Measurements from ENCODE around the gene DGKB.

The DGKB gene

DNA sequence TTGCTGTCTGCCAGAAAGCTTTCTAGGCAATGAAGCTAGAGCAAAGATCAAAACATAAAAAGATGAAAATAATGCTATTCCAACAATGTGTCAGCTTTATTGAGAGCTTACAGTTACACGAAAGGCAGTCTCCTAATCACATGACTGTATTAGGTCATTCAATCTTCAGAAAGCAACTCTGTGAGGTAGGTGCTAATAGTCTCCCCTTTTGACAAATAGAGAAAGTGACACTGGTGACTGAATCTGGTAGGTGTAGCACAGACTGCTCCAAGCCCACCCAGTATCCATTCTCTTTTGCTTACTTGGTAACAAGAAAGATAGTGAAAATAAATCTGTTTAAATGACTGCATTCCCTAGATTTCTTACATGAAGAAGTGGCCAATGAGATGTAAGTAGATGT, 58.8 kb downstream of the DGKB start:
- H3K4me1 Mint-ChIP-seq (ENCODE audit: low read depth) = no peaks in the 10 kb centered on the region
- no peak overlapping the region for H3K27ac Mint-ChIP-seq
- peaks cover 7% of the 10 kb centered on the region for H3K9me3 Mint-ChIP-seq (ENCODE audit: low read depth)
- no peaks in the 10 kb centered on the region for H3K36me3 Mint-ChIP-seq
- H3K27me3 Mint-ChIP-seq = no peaks in the 10 kb centered on the region
- no peak overlapping the region for H3K4me3 Mint-ChIP-seq

DNA sequence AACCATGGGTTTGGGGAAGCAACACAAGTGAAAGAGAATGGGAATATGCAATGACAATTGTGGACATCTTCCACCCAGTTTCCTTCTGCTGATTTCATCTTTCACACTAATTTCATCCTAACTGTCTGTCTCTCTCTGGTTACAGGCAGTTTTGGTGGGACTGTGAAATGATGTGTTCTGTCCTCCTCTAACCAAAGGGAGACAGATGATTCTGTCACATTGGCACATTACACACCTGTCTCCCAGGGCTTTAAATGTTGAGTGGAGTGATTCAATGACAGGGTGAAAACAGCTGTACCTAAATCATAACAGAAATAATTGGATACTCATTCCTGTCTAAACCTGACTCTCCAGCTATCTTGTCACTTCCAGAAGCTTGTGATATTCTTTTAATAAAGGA, 60.0 kb downstream of the DGKB start:
- Mint-ChIP-seq H3K4me1 (ENCODE audit: low read depth) (no peaks in the 10 kb centered on the region), H3K36me3 (no peaks in the 10 kb centered on the region), H3K27me3 (no peaks in the 10 kb centered on the region), H3K4me3 (no peak overlapping the region), H3K9me3 (ENCODE audit: low read depth) (peaks cover 7% of the 10 kb centered on the region), H3K27ac (no peak overlapping the region)

DNA sequence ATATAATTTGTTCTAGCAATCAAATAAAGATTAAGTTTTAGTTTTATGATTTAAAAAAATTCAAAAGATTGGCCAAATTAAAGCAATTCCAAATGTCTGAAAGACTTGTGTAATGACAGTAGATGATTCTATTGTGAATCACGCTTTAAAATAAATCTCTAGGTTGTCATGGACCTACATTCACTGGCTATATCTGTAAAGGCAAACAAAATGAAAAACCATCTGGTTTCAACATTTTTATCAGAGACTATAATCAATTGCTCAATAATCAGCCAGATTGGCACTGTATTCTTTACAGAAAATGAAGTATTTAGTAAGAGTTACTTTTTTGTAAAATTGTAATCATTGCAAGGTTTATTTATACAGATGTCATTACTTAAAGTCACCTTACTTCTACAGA, 60.7 kb downstream of the DGKB start:
- no peaks in the 10 kb centered on the region for H3K4me1 Mint-ChIP-seq (ENCODE audit: low read depth)
- no peak overlapping the region for H3K27ac Mint-ChIP-seq
- H3K27me3 Mint-ChIP-seq = no peaks in the 10 kb centered on the region
- no peaks in the 10 kb centered on the region for H3K36me3 Mint-ChIP-seq
- H3K4me3 Mint-ChIP-seq = no peak overlapping the region
- peaks cover 7% of the 10 kb centered on the region for H3K9me3 Mint-ChIP-seq (ENCODE audit: low read depth)

DNA sequence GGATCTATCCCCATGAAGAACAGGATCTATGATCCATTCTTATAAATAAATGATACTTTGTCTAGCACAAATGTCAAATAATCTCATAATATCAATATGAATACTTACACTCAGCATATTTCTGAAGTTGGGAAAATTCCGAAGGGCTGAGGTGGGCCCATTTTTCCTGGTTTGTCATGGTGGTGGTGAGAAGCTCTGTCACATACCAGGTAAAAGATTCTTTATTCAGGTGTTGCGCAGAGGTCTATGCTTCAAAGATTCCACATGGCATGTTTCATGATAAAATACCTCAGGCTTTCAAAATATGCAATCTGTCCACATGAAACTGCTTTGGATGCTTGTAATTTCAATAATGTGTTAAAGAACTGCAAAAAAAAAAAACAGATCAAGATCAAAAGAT, 61.5 kb downstream of the DGKB start:
- Mint-ChIP-seq H3K9me3 (ENCODE audit: low read depth) (peaks cover 7% of the 10 kb centered on the region), H3K27me3 (no peaks in the 10 kb centered on the region), H3K27ac (no peak overlapping the region), H3K4me3 (no peak overlapping the region), H3K36me3 (no peaks in the 10 kb centered on the region), H3K4me1 (ENCODE audit: low read depth) (no peaks in the 10 kb centered on the region)

DNA sequence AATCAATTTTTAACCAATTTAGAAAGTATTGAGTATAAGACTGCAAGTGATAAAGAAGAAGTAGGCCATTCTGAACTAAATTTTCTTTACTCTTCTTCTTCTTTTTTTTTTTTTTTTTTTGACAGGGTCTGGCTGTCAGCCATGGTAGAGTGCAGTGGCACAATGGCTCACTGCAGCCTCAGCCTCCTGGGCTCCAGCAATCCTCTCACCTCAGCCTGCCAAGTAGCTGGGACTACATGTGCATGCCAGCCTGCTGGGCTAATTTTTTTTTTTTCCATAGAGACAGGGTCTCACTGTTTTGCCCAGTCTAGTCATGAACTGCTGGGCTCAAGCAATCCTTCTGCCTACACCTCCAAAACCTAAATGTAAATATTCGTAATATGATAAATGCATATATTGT, 63.2 kb downstream of the DGKB start:
- Mint-ChIP-seq H3K27me3 (no peaks in the 10 kb centered on the region), H3K9me3 (ENCODE audit: low read depth) (peaks cover 7% of the 10 kb centered on the region), H3K4me1 (ENCODE audit: low read depth) (no peaks in the 10 kb centered on the region), H3K4me3 (no peak overlapping the region), H3K36me3 (no peaks in the 10 kb centered on the region), H3K27ac (no peak overlapping the region)

DNA sequence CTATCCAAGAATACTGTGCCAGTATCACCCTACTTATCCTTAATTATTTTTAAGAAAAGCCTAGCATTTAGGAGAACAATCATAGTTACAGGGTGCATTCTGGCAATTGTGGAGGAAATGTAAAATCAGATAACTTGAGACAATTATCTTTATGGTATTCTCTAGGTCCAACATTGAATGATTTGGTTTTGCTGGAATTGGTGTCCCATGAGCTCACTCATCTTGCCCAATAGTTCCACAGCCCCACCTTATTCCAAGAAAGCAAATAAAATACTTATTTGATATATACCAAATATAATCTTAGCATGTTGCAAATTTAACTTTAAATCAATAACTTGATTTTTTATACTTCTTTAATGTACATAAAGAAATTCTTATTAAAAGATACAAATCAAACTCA, 65.3 kb downstream of the DGKB start:
- Mint-ChIP-seq H3K27ac (no peak overlapping the region), H3K9me3 (ENCODE audit: low read depth) (peaks cover 9% of the 10 kb centered on the region), H3K4me3 (no peak overlapping the region), H3K4me1 (ENCODE audit: low read depth) (no peaks in the 10 kb centered on the region), H3K36me3 (no peaks in the 10 kb centered on the region), H3K27me3 (no peaks in the 10 kb centered on the region)

DNA sequence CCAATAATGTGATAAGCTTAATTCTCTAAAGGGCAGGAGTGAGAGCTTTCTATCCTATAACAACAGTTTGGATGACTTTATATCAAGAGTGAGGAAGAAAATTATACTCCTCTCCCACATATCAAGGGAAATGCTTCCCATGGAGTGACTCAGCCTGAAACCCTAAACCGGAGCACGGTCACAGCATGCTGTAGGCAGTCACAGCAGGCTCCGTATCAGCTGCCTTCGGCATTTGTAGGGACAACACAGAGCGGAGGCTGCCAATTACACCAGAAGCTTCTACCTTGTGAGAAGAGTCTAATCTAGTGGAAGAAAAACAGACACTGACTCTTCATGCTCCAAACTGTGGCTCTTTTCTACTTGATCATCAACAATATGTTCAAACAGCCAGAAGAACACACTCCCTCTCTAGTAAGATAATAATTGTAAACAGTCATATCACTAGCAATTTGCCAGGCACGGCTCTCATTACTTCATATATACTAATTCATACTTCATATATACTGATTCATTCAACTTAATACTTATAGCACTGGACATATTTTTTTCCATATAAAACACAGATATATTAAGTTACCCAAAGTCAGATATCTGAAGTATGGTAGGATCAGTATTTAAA, 65.9 kb downstream of the DGKB start:
- Mint-ChIP-seq H3K4me3 (no peak overlapping the region), H3K27me3 (no peaks in the 10 kb centered on the region), H3K36me3 (no peaks in the 10 kb centered on the region), H3K27ac (no peak overlapping the region), H3K9me3 (ENCODE audit: low read depth) (peaks cover 9% of the 10 kb centered on the region), H3K4me1 (ENCODE audit: low read depth) (no peaks in the 10 kb centered on the region)

DNA sequence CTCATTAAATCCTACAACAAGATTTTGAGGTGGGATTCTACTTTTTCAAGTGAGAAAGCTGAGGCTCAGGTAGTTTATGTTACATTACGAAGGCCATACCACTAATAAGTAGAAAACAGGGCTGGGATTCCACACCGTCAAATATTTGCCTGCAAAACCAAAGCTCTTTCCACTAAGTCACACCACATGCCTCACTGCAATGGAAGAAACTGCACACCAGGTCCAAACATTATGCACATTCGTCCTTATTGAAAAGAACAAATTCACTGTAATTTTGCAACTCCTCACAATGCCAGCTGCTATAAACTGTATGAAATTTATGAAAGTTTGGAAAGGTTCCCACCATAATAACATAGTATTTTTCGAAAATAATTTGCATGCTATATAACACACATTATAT, 66.5 kb downstream of the DGKB start:
- no peaks in the 10 kb centered on the region for H3K4me1 Mint-ChIP-seq (ENCODE audit: low read depth)
- no peaks in the 10 kb centered on the region for H3K27me3 Mint-ChIP-seq
- no peaks in the 10 kb centered on the region for H3K36me3 Mint-ChIP-seq
- H3K27ac Mint-ChIP-seq = no peak overlapping the region
- H3K4me3 Mint-ChIP-seq = no peak overlapping the region
- H3K9me3 Mint-ChIP-seq (ENCODE audit: low read depth) = peaks cover 9% of the 10 kb centered on the region

DNA sequence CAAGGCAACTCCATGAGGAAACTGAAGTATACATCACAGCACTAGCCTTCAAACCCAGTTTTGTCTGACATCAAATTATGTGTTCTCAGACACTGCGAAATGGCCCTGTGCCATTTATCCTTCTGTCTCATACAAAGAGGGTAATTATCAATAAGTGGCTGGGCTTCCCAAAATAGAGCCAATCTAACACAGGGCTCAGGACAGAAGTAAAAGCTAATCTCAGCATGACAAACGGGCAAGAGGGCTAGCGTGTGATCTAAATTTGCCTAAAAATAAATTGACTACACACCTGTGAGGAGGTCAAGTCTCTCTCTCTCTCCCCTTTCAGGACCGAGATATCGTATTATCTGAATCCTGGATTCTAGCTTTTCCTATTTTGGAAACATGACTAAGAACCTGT, 67.2 kb downstream of the DGKB start:
- Mint-ChIP-seq H3K27ac (no peak overlapping the region), H3K9me3 (ENCODE audit: low read depth) (peaks cover 5% of the 10 kb centered on the region), H3K36me3 (no peaks in the 10 kb centered on the region), H3K27me3 (no peaks in the 10 kb centered on the region), H3K4me3 (no peak overlapping the region), H3K4me1 (ENCODE audit: low read depth) (no peaks in the 10 kb centered on the region)

DNA sequence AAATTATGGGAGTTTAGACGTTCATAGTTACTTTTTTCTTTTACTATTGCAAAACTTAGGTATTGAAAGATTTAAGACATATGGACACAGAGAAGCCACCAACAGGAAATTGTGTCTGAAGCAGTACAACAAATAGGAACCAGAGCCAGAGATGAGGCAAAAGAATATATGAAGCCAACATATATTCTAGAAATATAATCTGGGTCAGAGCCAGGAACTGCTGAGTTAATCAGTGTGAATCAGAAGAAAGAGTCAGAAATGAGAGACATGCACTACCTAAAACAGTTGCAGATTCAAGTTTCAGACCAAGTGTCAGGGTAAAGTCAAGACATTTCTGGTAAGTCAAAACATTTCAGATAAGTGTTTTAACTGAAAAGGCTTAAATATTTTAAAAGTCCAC, 67.7 kb downstream of the DGKB start:
- Mint-ChIP-seq H3K4me1 (ENCODE audit: low read depth) (no peaks in the 10 kb centered on the region), H3K27ac (no peak overlapping the region), H3K4me3 (no peak overlapping the region)

DNA sequence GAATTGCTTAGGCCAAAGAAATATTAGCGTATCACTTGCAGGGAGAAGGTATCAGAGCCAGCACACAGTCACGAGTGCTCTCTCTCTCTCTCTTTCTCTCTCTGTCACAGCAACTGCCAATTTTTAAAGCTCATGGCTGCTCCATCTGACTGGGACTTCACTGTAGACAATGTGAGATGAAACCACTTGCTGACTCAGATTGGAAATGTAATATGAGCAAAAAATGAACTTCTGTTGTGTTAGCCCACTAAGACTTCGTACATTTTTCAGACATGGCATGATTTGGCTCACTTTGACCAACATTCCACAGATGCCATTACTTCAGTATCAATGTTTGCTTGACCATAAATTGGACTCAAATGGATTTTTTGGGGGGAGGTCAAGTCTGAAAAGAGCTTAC, 68.1 kb downstream of the DGKB start:
- no peak overlapping the region for H3K4me3 Mint-ChIP-seq
- H3K9me3 Mint-ChIP-seq (ENCODE audit: low read depth) = peaks cover 5% of the 10 kb centered on the region
- H3K4me1 Mint-ChIP-seq (ENCODE audit: low read depth) = no peaks in the 10 kb centered on the region
- H3K27me3 Mint-ChIP-seq = no peaks in the 10 kb centered on the region
- H3K36me3 Mint-ChIP-seq = no peaks in the 10 kb centered on the region
- H3K27ac Mint-ChIP-seq = no peak overlapping the region

More for the DNA sequence above, 67.7 kb downstream of the DGKB start:
- peaks cover 5% of the 10 kb centered on the region for H3K9me3 Mint-ChIP-seq (ENCODE audit: low read depth)
- H3K27me3 Mint-ChIP-seq = no peaks in the 10 kb centered on the region
- no peaks in the 10 kb centered on the region for H3K36me3 Mint-ChIP-seq

DNA sequence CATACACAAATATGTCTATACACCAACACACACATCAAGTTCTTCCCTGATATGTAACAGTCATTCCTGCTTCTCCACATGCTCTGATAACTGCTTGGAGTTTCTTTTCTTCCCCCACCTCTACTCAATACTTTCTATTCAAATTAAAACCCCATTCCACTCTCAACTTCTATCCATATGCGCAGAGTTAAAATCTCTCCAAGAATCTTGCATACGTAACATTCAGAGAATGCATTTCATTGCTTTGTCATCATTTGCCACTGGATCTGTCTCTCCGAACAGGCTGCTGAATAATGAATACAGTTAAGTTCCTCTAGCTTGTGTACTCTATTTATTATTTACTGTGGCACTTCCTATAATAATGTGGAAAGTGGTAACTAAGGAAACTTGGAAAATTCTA, 68.8 kb downstream of the DGKB start:
- no peaks in the 10 kb centered on the region for H3K36me3 Mint-ChIP-seq
- peaks cover 5% of the 10 kb centered on the region for H3K9me3 Mint-ChIP-seq (ENCODE audit: low read depth)
- no peaks in the 10 kb centered on the region for H3K27me3 Mint-ChIP-seq
- H3K4me1 Mint-ChIP-seq (ENCODE audit: low read depth) = no peaks in the 10 kb centered on the region
- no peak overlapping the region for H3K27ac Mint-ChIP-seq
- H3K4me3 Mint-ChIP-seq = no peak overlapping the region

DNA sequence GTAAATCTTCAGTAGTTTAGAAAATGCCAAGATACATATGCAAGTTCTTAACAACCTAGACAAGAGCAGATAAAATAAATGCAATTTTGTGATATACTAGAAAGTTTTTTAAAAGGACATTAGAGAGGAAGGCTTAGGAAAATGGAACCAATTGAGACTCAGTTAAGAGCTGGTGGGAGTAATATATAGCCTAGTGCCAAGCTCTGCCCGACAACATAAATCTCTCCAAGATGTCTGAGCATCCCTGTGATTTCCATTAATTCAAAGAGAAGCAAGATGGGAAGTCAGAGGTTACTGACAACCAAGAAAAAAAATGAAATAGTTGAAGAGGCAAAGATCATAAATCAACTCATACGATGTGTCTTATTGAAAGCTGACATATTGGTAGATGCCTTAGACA, 74.5 kb downstream of the DGKB start:
- Mint-ChIP-seq H3K27ac (no peak overlapping the region), H3K4me1 (ENCODE audit: low read depth) (no peaks in the 10 kb centered on the region), H3K9me3 (ENCODE audit: low read depth) (peaks cover 5% of the 10 kb centered on the region), H3K27me3 (no peaks in the 10 kb centered on the region), H3K4me3 (no peak overlapping the region), H3K36me3 (no peaks in the 10 kb centered on the region)

DNA sequence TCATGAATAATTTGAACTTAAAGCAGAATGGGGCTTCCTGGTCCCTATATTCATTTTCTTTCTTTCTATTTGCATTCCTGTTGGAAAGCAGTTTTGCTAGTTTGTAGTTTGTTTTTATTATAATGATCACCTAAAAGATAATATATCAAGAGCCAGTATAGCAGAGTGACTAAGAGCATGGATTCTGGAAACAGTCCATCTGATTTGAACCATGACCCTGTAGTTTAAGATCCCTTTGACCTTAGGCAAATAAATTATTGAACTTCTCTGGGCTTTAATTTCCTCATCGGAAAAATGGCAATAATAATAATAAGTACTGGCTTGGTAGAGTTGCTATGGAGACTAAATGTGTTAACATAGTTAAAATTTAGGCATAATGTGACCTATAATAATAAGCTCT, 76.1 kb downstream of the DGKB start:
- Mint-ChIP-seq H3K4me3 (no peak overlapping the region), H3K36me3 (no peaks in the 10 kb centered on the region), H3K4me1 (ENCODE audit: low read depth) (no peaks in the 10 kb centered on the region), H3K27ac (no peak overlapping the region), H3K27me3 (no peaks in the 10 kb centered on the region), H3K9me3 (ENCODE audit: low read depth) (peaks cover 4% of the 10 kb centered on the region)

DNA sequence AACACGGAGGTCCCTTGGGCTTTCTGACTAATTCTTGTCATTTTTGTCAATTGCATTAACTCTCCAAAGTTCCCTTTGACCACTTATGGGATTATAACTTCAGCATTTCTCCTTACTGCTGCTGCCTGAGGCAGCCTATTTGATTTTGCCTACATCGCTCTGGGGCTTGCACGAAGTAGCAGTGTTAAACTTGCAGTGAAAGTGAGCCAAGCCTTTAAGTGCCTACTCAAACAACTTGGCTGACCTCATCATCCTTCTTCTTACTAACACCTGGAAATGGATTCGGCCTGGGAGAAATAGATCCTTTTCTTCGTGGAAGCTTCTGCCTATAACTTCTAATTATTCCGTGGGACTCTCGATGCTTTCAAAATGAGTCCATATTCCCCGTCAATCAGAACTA, 76.6 kb downstream of the DGKB start:
- Mint-ChIP-seq H3K27ac (no peak overlapping the region), H3K27me3 (no peaks in the 10 kb centered on the region), H3K9me3 (ENCODE audit: low read depth) (peaks cover 5% of the 10 kb centered on the region), H3K4me1 (ENCODE audit: low read depth) (no peaks in the 10 kb centered on the region), H3K36me3 (no peaks in the 10 kb centered on the region), H3K4me3 (no peak overlapping the region)

DNA sequence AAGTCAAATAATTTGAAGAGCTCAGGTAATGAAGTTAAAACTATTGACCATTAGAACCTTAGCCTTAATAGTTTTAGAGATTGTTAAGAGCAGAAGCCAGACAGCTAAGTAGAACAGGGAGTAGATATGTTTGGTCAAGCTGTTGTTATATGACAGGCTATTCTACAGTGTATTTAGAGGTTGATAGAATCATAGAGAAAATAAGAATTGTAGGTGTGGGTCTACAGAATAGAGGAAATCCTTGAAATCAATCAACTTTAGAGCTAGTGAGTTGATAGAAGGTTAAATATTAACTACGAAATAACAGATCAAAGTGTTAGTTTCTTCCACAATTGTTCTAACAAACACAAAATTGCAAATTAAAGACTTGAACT, 80.1 kb downstream of the DGKB start:
- Mint-ChIP-seq H3K27ac (no peak overlapping the region), H3K27me3 (no peaks in the 10 kb centered on the region), H3K4me1 (ENCODE audit: low read depth) (no peaks in the 10 kb centered on the region), H3K36me3 (no peaks in the 10 kb centered on the region), H3K4me3 (no peak overlapping the region), H3K9me3 (ENCODE audit: low read depth) (peaks cover 5% of the 10 kb centered on the region)
